ENCODE results near the gene TMEM258.

TMEM258 gene

DNA sequence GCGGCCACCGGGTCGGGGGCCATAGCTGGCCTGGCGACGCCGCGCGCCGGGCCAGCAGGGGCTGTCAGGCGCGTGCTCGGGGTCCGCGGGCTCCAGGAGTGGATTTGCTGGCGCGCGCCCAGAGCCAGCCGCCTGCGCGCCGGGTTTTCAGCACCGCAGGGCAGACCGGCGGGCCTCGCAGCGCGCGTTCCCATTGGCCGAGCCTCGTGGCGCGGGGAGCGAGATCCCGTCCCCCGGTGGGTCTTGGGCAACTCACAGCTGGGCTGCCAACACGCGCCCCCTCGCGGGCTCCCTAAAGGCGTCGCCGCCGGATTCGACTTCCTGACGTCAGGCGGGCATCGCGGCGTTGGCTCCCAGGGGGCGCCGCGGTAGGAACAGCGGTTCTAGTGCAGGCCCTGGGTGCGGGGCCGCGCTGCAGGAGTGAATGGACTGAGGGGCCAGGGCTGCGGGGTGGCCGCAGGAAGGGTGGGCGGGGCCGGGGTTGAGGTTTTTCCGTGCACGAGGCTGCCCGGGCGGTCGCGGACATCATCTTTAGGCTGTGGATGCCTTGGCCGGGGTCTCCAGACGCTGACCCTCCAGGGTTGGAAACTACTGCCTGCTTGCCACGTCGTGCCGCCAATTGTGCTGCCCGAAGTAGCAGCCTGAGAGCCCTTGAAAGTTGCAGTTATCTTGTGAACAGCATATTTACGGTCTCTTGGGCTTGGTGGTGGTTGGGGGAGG lies 24.5 kb upstream of the TMEM258 start, which contains the start of gene FADS1:
Gene FADS1, minus strand, starts transcription at position 268 of the 720 bp plus-strand sequence. Its CDS starts 74 bp downstream, at position 194.
- peak within 1 kb of the TSS; percentile 98 to 99 for H3K18ac ChIP-seq (ENCODE audit: low read depth in 1 of 2, low read length in 2 of 2)
- under 1% methylated on average over 71 of the region's 73 CpGs for WGBS
- peak within 1 kb of the TSS; percentile 77 for H2BK5ac ChIP-seq (ENCODE audit: low read depth, low read length, poor library complexity, severe bottlenecking)
- H3K27ac ChIP-seq (ENCODE audit: low read length, poor library complexity, severe bottlenecking): peak within 1 kb of the TSS; percentile 83
- H2BK120ac ChIP-seq (ENCODE audit: low read depth, low read length): peak within 1 kb of the TSS; percentile 90
- peak within 1 kb of the TSS; percentile 97 for H3K9ac ChIP-seq (ENCODE audit: low read length)
- peak within 1 kb of the TSS; percentile 74 to 92 for H3K4me3 ChIP-seq (ENCODE audit: insufficient read depth in 1 of 2, low read depth in 1 of 2, low read length in 2 of 2)
- H3K14ac ChIP-seq (ENCODE audit: low read length in 2 of 2): peak within 1 kb of the TSS; percentile 28 to 99
- H2AK5ac ChIP-seq (ENCODE audit: low read length, severe bottlenecking): peak within 1 kb of the TSS; percentile 84
- no peaks in the 10 kb centered on the region for H3K27me3 ChIP-seq (ENCODE audit: control insufficient read depth in 1 of 2, insufficient read depth in 1 of 2, low read length in 2 of 2)
- H3K4me1 ChIP-seq (ENCODE audit: control insufficient read depth, insufficient read depth, low read depth, low read length): peaks cover 9% of the 10 kb centered on the region
- H4K91ac ChIP-seq (ENCODE audit: low read length): peak within 1 kb of the TSS; percentile 99
- peak within 1 kb of the TSS; percentile 71 to 79 for H2BK12ac ChIP-seq (ENCODE audit: low read length in 2 of 2)
- peak within 1 kb of the TSS; percentile 98 for H4K8ac ChIP-seq (ENCODE audit: low read length)
- peak within 1 kb of the TSS; percentile 51 to 90 for H3K23ac ChIP-seq (ENCODE audit: low read length in 2 of 2)
- H3K79me1 ChIP-seq (replicated peaks; ENCODE audit: low read length, poor library complexity, severe bottlenecking): peaks cover 13% of the 10 kb centered on the region
- H3K9me3 ChIP-seq (ENCODE audit: control insufficient read depth, low read length): no peaks in the 10 kb centered on the region
- DNase-seq: peak; percentile 98
- H3K4me2 ChIP-seq (ENCODE audit: low read length, poor library complexity, severe bottlenecking): peak within 1 kb of the TSS; percentile 85
- H2AFZ ChIP-seq (ENCODE audit: low read depth, low read length): no peak within 1 kb of the TSS
- peaks cover 14 to 17% of the 10 kb centered on the region in 2 experiments for H3K36me3 ChIP-seq (ENCODE audit: control insufficient read depth in 1 of 2, insufficient read depth in 2 of 2, low read depth in 1 of 2, low read length in 2 of 2)
- H3K4ac ChIP-seq (ENCODE audit: low read depth in 1 of 2, low read length in 2 of 2): peak within 1 kb of the TSS; percentile 95 to 99
- peak within 1 kb of the TSS; percentile 94 for H2BK15ac ChIP-seq (ENCODE audit: low read depth, poor library complexity, severe bottlenecking)

DNA sequence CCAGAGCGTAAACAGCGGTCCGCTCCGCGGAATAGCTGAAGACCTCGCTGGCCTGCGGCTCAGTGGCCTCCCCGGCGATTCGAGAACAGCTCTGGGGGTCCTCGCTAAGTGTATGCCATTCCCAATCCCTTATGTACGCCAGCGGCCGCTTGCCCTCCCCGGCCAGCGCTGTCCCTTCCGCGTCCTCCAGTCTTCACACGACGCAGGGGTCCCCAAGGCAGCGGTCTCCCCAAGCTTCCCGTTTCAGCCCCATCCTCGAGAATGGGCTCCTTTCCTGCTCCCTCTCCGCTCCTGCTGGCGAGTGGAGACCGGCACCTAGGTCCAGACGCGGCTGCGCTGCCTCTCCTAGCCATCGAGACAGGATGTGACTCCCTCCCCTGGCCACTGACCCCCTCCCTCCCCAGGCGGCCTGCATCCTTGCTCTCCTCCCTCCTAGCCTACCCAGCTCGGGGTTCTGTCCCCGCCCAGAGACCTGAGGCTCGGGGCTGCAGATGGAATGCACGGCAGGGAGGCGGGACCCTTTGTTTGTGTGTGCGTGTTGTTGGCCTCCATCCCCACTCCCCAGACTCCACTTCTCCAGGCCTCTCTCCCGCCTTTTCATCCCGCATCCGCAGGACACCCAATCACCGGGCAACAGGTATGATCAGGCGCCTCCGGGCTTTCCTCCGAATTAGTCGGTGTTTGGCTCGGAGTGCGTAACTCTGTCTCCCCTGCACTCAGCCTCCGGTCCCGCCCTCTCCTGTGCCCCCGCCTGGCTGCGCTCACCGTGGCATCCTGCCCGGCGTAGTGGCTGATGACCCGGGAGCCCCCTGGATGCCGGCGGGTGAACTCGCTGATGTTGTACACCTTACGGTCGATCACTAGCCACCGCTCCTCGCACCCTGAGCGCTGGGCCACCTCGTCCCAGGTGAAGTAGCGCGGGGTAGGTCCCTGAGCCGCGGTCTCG lies 23.7 kb upstream of the TMEM258 start:
- peak overlapping the region; percentile 82 for H3K27ac ChIP-seq (ENCODE audit: low read length, poor library complexity, severe bottlenecking)
- H3K9me3 ChIP-seq (ENCODE audit: control insufficient read depth, low read length): no peaks in the 10 kb centered on the region
- peak overlapping the region; percentile 85 for H3K4me2 ChIP-seq (ENCODE audit: low read length, poor library complexity, severe bottlenecking)
- H2AFZ ChIP-seq (ENCODE audit: low read depth, low read length): no peak overlapping the region
- peak overlapping the region; percentile 77 for H2BK5ac ChIP-seq (ENCODE audit: low read depth, low read length, poor library complexity, severe bottlenecking)
- peak overlapping the region; percentile 90 for H2BK120ac ChIP-seq (ENCODE audit: low read depth, low read length)
- H3K14ac ChIP-seq (ENCODE audit: low read length in 2 of 2): peak overlapping the region in 1 of 2 experiments; percentile 99
- H4K91ac ChIP-seq (ENCODE audit: low read length): peak overlapping the region; percentile 99
- peaks cover 15% of the 10 kb centered on the region for H3K79me1 ChIP-seq (replicated peaks; ENCODE audit: low read length, poor library complexity, severe bottlenecking)
- H2BK15ac ChIP-seq (ENCODE audit: low read depth, poor library complexity, severe bottlenecking): peak overlapping the region; percentile 83
- peak overlapping the region; percentile 74 to 92 for H3K4me3 ChIP-seq (ENCODE audit: insufficient read depth in 1 of 2, low read depth in 1 of 2, low read length in 2 of 2)
- H3K18ac ChIP-seq (ENCODE audit: low read depth in 1 of 2, low read length in 2 of 2): peak overlapping the region; percentile 98 to 99
- H3K4ac ChIP-seq (ENCODE audit: low read depth in 1 of 2, low read length in 2 of 2): peak overlapping the region; percentile 95 to 99
- H2BK12ac ChIP-seq (ENCODE audit: low read length in 2 of 2): peak overlapping the region; percentile 51 to 79
- H3K4me1 ChIP-seq (ENCODE audit: control insufficient read depth, insufficient read depth, low read depth, low read length): peaks cover 9% of the 10 kb centered on the region
- peaks cover 21 to 25% of the 10 kb centered on the region in 2 experiments for H3K36me3 ChIP-seq (ENCODE audit: control insufficient read depth in 1 of 2, insufficient read depth in 2 of 2, low read depth in 1 of 2, low read length in 2 of 2)
- H3K9ac ChIP-seq (ENCODE audit: low read length): peak overlapping the region; percentile 97
- under 1% methylated on average over 68 of the region's 69 CpGs for WGBS
- H2AK5ac ChIP-seq (ENCODE audit: low read length, severe bottlenecking): peak overlapping the region; percentile 17
- peak overlapping the region; percentile 51 to 90 for H3K23ac ChIP-seq (ENCODE audit: low read length in 2 of 2)
- no peaks in the 10 kb centered on the region for H3K27me3 ChIP-seq (ENCODE audit: control insufficient read depth in 1 of 2, insufficient read depth in 1 of 2, low read length in 2 of 2)
- DNase-seq: peak; percentile 80
- H4K8ac ChIP-seq (ENCODE audit: low read length): peak overlapping the region; percentile 98

GRCh38 chr11:61814958-61815789 lies 22.8 kb upstream of the TMEM258 start:
- Histone ChIP-seq H3K18ac (ENCODE audit: low read depth in 1 of 2, low read length in 2 of 2) (peak overlapping the region; percentile 98 to 99), H2BK5ac (ENCODE audit: low read depth, low read length, poor library complexity, severe bottlenecking) (peak overlapping the region; percentile 77), H3K4ac (ENCODE audit: low read depth in 1 of 2, low read length in 2 of 2) (peak overlapping the region; percentile 97 to 99), H4K91ac (ENCODE audit: low read length) (peak overlapping the region; percentile 99), H3K14ac (ENCODE audit: low read length in 2 of 2) (peak overlapping the region in 1 of 2 experiments; percentile 99), H3K4me1 (ENCODE audit: control insufficient read depth, insufficient read depth, low read depth, low read length) (peaks cover 7% of the 10 kb centered on the region), H3K27me3 (ENCODE audit: control insufficient read depth in 1 of 2, insufficient read depth in 1 of 2, low read length in 2 of 2) (no peaks in the 10 kb centered on the region), H3K27ac (ENCODE audit: low read length, poor library complexity, severe bottlenecking) (peak overlapping the region; percentile 87), H3K36me3 (ENCODE audit: control insufficient read depth in 1 of 2, insufficient read depth in 2 of 2, low read depth in 1 of 2, low read length in 2 of 2) (peaks cover 30 to 34% of the 10 kb centered on the region in 2 experiments), H3K23ac (ENCODE audit: low read length in 2 of 2) (peak overlapping the region; percentile 51 to 90), H3K79me1 (replicated peaks; ENCODE audit: low read length, poor library complexity, severe bottlenecking) (peaks cover 17% of the 10 kb centered on the region), H3K4me2 (ENCODE audit: low read length, poor library complexity, severe bottlenecking) (peak overlapping the region; percentile 85), H3K9me3 (ENCODE audit: control insufficient read depth, low read length) (no peaks in the 10 kb centered on the region), H2BK15ac (ENCODE audit: low read depth, poor library complexity, severe bottlenecking) (peak overlapping the region; percentile 83), H2BK120ac (ENCODE audit: low read depth, low read length) (peak overlapping the region; percentile 98), H3K9ac (ENCODE audit: low read length) (peak overlapping the region; percentile 97), H3K4me3 (ENCODE audit: insufficient read depth in 1 of 2, low read depth in 1 of 2, low read length in 2 of 2) (peak overlapping the region; percentile 74 to 92), H2AFZ (ENCODE audit: low read depth, low read length) (no peak overlapping the region), H2AK5ac (ENCODE audit: low read length, severe bottlenecking) (peak overlapping the region; percentile 61), H2BK12ac (ENCODE audit: low read length in 2 of 2) (peak overlapping the region; percentile 79 to 80), H4K8ac (ENCODE audit: low read length) (peak overlapping the region; percentile 98)
- DNase-seq: peak; percentile 97
- 2% methylated on average over 65 of the region's 66 CpGs for WGBS
